Measurements from ENCODE around the gene JSRP1. TPM values are rescaled to one million over a fixed set of nuclear protein-coding genes. Genes with fewer than 3 reads are reported as not detected.

The JSRP1 gene
- polyA plus RNA-seq, 1 donor from 2014 or later = 1.4 TPM

GRCh38 chr19:2288338-2288817 is 32.2 kb upstream of the JSRP1 start:
- H3K9me2 ChIP-seq (ENCODE audit: insufficient read depth, low read length) = no peaks in the 10 kb centered on the region
- H2AFZ ChIP-seq (ENCODE audit: low read depth, low read length) = no peak overlapping the region
- no peaks in the 10 kb centered on the region for H3F3A ChIP-seq (ENCODE audit: insufficient read depth, low read length, poor library complexity, severe bottlenecking)
- TF ChIP-seq POLR2AphosphoS5 (IDR thresholded peaks at IDR 0.05) = no peak
- no peak for TF ChIP-seq SMC3 (conservative IDR thresholded peaks at IDR 0.05; ENCODE audit: poor library complexity)
- TF ChIP-seq, protein P1, sequence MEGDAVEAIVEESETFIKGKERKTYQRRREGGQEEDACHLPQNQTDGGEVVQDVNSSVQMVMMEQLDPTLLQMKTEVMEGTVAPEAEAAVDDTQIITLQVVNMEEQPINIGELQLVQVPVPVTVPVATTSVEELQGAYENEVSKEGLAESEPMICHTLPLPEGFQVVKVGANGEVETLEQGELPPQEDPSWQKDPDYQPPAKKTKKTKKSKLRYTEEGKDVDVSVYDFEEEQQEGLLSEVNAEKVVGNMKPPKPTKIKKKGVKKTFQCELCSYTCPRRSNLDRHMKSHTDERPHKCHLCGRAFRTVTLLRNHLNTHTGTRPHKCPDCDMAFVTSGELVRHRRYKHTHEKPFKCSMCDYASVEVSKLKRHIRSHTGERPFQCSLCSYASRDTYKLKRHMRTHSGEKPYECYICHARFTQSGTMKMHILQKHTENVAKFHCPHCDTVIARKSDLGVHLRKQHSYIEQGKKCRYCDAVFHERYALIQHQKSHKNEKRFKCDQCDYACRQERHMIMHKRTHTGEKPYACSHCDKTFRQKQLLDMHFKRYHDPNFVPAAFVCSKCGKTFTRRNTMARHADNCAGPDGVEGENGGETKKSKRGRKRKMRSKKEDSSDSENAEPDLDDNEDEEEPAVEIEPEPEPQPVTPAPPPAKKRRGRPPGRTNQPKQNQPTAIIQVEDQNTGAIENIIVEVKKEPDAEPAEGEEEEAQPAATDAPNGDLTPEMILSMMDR (IDR thresholded peaks at IDR 0.05; ENCODE audit: poor library complexity, severe bottlenecking) = no peak
- TF ChIP-seq EP300 (conservative IDR thresholded peaks at IDR 0.05; ENCODE audit: poor library complexity, severe bottlenecking) = no peak
- no peak for TF ChIP-seq MXI1 (conservative IDR thresholded peaks at IDR 0.05; ENCODE audit: poor library complexity, severe bottlenecking)
- no peak for TF ChIP-seq RAD21 (conservative IDR thresholded peaks at IDR 0.05)
- TF ChIP-seq EZH2 (IDR thresholded peaks at IDR 0.05; ENCODE audit: borderline replicate concordance, insufficient read depth, low read length, poor library complexity, severe bottlenecking) = no peak
- no peak for TF ChIP-seq TAF1 (IDR thresholded peaks at IDR 0.05; ENCODE audit: low read depth)
- TF ChIP-seq, protein P2, sequence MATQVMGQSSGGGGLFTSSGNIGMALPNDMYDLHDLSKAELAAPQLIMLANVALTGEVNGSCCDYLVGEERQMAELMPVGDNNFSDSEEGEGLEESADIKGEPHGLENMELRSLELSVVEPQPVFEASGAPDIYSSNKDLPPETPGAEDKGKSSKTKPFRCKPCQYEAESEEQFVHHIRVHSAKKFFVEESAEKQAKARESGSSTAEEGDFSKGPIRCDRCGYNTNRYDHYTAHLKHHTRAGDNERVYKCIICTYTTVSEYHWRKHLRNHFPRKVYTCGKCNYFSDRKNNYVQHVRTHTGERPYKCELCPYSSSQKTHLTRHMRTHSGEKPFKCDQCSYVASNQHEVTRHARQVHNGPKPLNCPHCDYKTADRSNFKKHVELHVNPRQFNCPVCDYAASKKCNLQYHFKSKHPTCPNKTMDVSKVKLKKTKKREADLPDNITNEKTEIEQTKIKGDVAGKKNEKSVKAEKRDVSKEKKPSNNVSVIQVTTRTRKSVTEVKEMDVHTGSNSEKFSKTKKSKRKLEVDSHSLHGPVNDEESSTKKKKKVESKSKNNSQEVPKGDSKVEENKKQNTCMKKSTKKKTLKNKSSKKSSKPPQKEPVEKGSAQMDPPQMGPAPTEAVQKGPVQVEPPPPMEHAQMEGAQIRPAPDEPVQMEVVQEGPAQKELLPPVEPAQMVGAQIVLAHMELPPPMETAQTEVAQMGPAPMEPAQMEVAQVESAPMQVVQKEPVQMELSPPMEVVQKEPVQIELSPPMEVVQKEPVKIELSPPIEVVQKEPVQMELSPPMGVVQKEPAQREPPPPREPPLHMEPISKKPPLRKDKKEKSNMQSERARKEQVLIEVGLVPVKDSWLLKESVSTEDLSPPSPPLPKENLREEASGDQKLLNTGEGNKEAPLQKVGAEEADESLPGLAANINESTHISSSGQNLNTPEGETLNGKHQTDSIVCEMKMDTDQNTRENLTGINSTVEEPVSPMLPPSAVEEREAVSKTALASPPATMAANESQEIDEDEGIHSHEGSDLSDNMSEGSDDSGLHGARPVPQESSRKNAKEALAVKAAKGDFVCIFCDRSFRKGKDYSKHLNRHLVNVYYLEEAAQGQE (IDR thresholded peaks at IDR 0.05; ENCODE audit: borderline replicate concordance) = no peak
- H3K4me3 ChIP-seq (ENCODE audit: low read length) = no peak overlapping the region
- H3K9ac ChIP-seq (ENCODE audit: low read length) = no peak overlapping the region
- peaks cover 56% of the 10 kb centered on the region for H3K27me3 ChIP-seq (ENCODE audit: insufficient read depth, low read depth, low read length)
- no peaks in the 10 kb centered on the region for H3K79me2 ChIP-seq (replicated peaks; ENCODE audit: insufficient read depth, low read length)
- no peak overlapping the region for H3K4me2 ChIP-seq (ENCODE audit: low read length)
- H3K9me3 ChIP-seq (ENCODE audit: low read length) = no peaks in the 10 kb centered on the region
- no peaks in the 10 kb centered on the region for H4K20me1 ChIP-seq (ENCODE audit: insufficient read depth)
- H3K27ac ChIP-seq (ENCODE audit: low read length) = no peak overlapping the region
- H3K36me3 ChIP-seq (ENCODE audit: insufficient read depth, low read length) = no peaks in the 10 kb centered on the region

DNA sequence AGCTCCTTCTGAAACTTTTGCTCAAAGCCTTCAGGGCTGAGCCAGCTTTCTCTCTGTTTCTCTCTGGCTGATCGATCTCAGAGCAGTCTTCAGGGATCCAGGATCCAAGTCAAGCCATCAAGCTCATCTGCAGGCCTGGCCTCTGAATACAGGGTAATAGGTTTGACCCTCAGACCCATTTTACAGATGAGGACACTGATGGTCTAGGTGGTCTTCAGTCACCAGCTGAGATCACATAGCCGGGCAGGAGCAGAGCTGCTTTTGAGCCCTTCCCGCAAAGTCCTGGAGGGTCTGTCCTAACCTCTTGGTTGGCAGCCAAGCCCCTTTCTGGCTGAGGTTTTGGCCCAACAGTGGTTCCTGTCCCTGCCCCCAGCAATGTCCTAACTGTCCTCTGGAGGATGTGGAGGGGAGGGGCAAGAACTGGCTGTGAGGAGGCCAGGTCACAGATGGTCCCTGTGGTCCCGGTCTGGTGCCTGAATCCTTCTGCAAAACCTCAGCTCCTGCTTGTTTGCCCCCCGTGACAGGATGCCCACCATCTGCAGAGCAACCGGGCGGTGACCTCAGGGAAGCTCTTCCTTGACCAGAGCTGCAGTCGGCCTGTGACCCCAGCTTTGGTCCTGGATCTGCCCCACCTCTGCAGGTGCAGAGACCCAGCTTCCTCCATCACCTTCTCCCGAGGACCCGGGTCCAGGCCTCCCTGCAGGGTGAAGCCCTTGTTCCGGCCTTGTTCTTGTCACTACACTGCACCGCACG is 31.5 kb upstream of the JSRP1 start:
- H3K4me2 ChIP-seq (ENCODE audit: low read length) = no peak overlapping the region
- peaks cover 59% of the 10 kb centered on the region for H3K27me3 ChIP-seq (ENCODE audit: insufficient read depth, low read depth, low read length)
- H2AFZ ChIP-seq (ENCODE audit: low read depth, low read length) = no peak overlapping the region
- H3K27ac ChIP-seq (ENCODE audit: low read length) = no peak overlapping the region
- H3F3A ChIP-seq (ENCODE audit: insufficient read depth, low read length, poor library complexity, severe bottlenecking) = no peaks in the 10 kb centered on the region
- no peaks in the 10 kb centered on the region for H3K9me2 ChIP-seq (ENCODE audit: insufficient read depth, low read length)
- H3K36me3 ChIP-seq (ENCODE audit: insufficient read depth, low read length) = no peaks in the 10 kb centered on the region
- no peak overlapping the region for H3K4me3 ChIP-seq (ENCODE audit: low read length)
- no peaks in the 10 kb centered on the region for H3K79me2 ChIP-seq (replicated peaks; ENCODE audit: insufficient read depth, low read length)
- H3K9ac ChIP-seq (ENCODE audit: low read length) = no peak overlapping the region
- no peaks in the 10 kb centered on the region for H4K20me1 ChIP-seq (ENCODE audit: insufficient read depth)
- TF ChIP-seq SMC3 (conservative IDR thresholded peaks at IDR 0.05; ENCODE audit: poor library complexity) (no peak), MXI1 (conservative IDR thresholded peaks at IDR 0.05; ENCODE audit: poor library complexity, severe bottlenecking) (no peak), EP300 (conservative IDR thresholded peaks at IDR 0.05; ENCODE audit: poor library complexity, severe bottlenecking) (no peak)
- TF ChIP-seq, protein P2 (IDR thresholded peaks at IDR 0.05; ENCODE audit: borderline replicate concordance) = no peak
- H3K9me3 ChIP-seq (ENCODE audit: low read length) = no peaks in the 10 kb centered on the region

All from neural cell (in vitro differentiated cells).